HepG2 (cell line): ENCODE results near the gene WDR81. TPM values are rescaled to one million over a fixed set of nuclear protein-coding genes. Genes with fewer than 3 reads are reported as not detected.

Experiments
- GMEB1 ChIP-seq: sonication (generic); formaldehyde crosslinking; IDR thresholded peaks from 2 replicates; pipeline ENCODE4 v1.5.1; 2020; ENCODE audit warnings: missing genetic modification reagents, mild to moderate bottlenecking, borderline replicate concordance
- HOXA9 ChIP-seq: sonication (generic); formaldehyde crosslinking; IDR thresholded peaks from 2 replicates; pipeline ENCODE4 v1.8.1; 2022; ENCODE audit warnings: missing genetic modification reagents, mild to moderate bottlenecking, moderate library complexity, borderline replicate concordance
- MLLT10 ChIP-seq: sonication (generic); formaldehyde crosslinking; IDR thresholded peaks from 2 replicates; pipeline ENCODE4 v1.4.0; 2020; ENCODE audit warnings: missing genetic modification reagents
- MXD3 ChIP-seq: IDR thresholded peaks from 2 replicates; pipeline ENCODE4 v1.6.1; 2016; ENCODE audit warnings: mild to moderate bottlenecking, missing biosample characterization, missing genetic modification reagents
- NCOA1 ChIP-seq: sonication (generic); formaldehyde crosslinking; IDR thresholded peaks from 2 replicates; pipeline ENCODE4 v1.9.0; 2021; ENCODE audit warnings: missing genetic modification reagents
- PHF5A ChIP-seq: IDR thresholded peaks from one replicate; pipeline ENCODE4 v1.6.1; 2018; ENCODE audit warnings: low read depth, missing genetic modification reagents; ENCODE audit not compliant: unreplicated experiment
- POLR2G ChIP-seq: fragments of 200-400 bp; formaldehyde crosslinking; IDR thresholded peaks from 2 replicates; pipeline ENCODE4 v1.6.1; 2018; ENCODE audit warnings: mild to moderate bottlenecking, low read depth, low read length, moderate library complexity
- PRDM10 ChIP-seq: sonication (generic); formaldehyde crosslinking; IDR thresholded peaks from 2 replicates; pipeline ENCODE4 v1.4.0; 2020; ENCODE audit warnings: low read depth, missing genetic modification reagents
- RFX1 ChIP-seq: fragments of 450-650 bp; IDR thresholded peaks from 2 replicates; pipeline ENCODE4 v1.6.1; 2017
- SETDB1 ChIP-seq: sonication (generic); formaldehyde crosslinking; IDR thresholded peaks from 2 replicates; pipeline ENCODE4 v1.5.1; 2020; ENCODE audit warnings: missing genetic modification reagents, mild to moderate bottlenecking, borderline replicate concordance
- TBX2 ChIP-seq: sonication (generic); formaldehyde crosslinking; IDR thresholded peaks from 2 replicates; pipeline ENCODE4 v1.5.0; 2020; ENCODE audit warnings: missing genetic modification reagents, mild to moderate bottlenecking, borderline replicate concordance
- ZFP90 ChIP-seq: sonication (generic); formaldehyde crosslinking; IDR thresholded peaks from 2 replicates; pipeline ENCODE4 v1.8.0; 2022; ENCODE audit warnings: missing genetic modification reagents, mild to moderate bottlenecking, inconsistent platforms, borderline replicate concordance
- ZIK1 ChIP-seq: sonication (generic); formaldehyde crosslinking; IDR thresholded peaks from 2 replicates; pipeline ENCODE4 v1.5.0; 2020; ENCODE audit warnings: mild to moderate bottlenecking, low read depth, missing genetic modification reagents, borderline replicate concordance
- ZNF232 ChIP-seq: sonication (generic); formaldehyde crosslinking; IDR thresholded peaks from 2 replicates; pipeline ENCODE4 v1.4.0; 2020; ENCODE audit warnings: missing genetic modification reagents, borderline replicate concordance
- ZNF296 ChIP-seq: sonication (generic); formaldehyde crosslinking; conservative IDR thresholded peaks from 2 replicates; pipeline ENCODE4 v1.5.0; 2020; ENCODE audit warnings: mild to moderate bottlenecking, missing genetic modification reagents
- ZNF362 ChIP-seq: sonication (generic); formaldehyde crosslinking; IDR thresholded peaks from 2 replicates; pipeline ENCODE4 v1.4.0; 2020; ENCODE audit warnings: missing genetic modification reagents, mild to moderate bottlenecking, borderline replicate concordance
- ZNF468 ChIP-seq: sonication (generic); formaldehyde crosslinking; IDR thresholded peaks from 2 replicates; pipeline ENCODE4 v1.8.0; 2022; ENCODE audit warnings: mild to moderate bottlenecking, moderate library complexity, missing genetic modification reagents
- ZNF530 ChIP-seq: sonication (generic); formaldehyde crosslinking; IDR thresholded peaks from 2 replicates; pipeline ENCODE4 v1.5.0; 2020; ENCODE audit warnings: low read depth, mild to moderate bottlenecking, missing genetic modification reagents
- ZNF546 ChIP-seq: sonication (generic); formaldehyde crosslinking; conservative IDR thresholded peaks from 2 replicates; pipeline ENCODE4 v1.8.1; 2023; ENCODE audit warnings: mild to moderate bottlenecking, missing genetic modification reagents
- ZNF557 ChIP-seq: sonication (generic); formaldehyde crosslinking; IDR thresholded peaks from 2 replicates; pipeline ENCODE4 v1.4.0; 2020; ENCODE audit warnings: missing genetic modification reagents
- ZNF782 ChIP-seq: sonication (generic); formaldehyde crosslinking; IDR thresholded peaks from 2 replicates; pipeline ENCODE4 v1.4.0; 2020; ENCODE audit warnings: missing genetic modification reagents, mild to moderate bottlenecking, borderline replicate concordance
- ZUFSP ChIP-seq: sonication (generic); formaldehyde crosslinking; IDR thresholded peaks from 2 replicates; pipeline ENCODE4 v1.9.0; 2021; ENCODE audit warnings: missing genetic modification reagents, mild to moderate bottlenecking, borderline replicate concordance
- polyA plus RNA-seq, 8 experiments: library from polyadenylated mRNA; depleted of rRNA in 3 of 8; stranded (reverse) in 7 of 8; unstranded in 1 of 8; fragments of >200 nt; fragmentation: Illumina TruSeq in 4 of 8; extraction: Trizol in 4 of 8; gene quantifications; 2 replicates each; pipeline versions ENCODE4 v1.2.1 to v1.2.3, GENCODE V29; 2011 to 2016; ENCODE audit warnings: low read depth in 4 of 8, missing spikeins in 1 of 8, mixed read lengths in 1 of 8; ENCODE audit not compliant: insufficient read depth in 1 of 8
- total RNA-seq, 5 experiments: library from RNA; depleted of rRNA; stranded (reverse); fragments of >200 nt; fragmentation: Illumina TruSeq; extraction: Trizol; gene quantifications; 2 replicates each; pipeline ENCODE4 v1.2.3, GENCODE V29; 2016; ENCODE audit warnings: low read depth in 1 of 5

The WDR81 gene
- total and polyA plus RNA-seq, 2 of the 13 experiments (the other 11 are each of a cell fraction or from before 2014, with no cell fraction given), result 9.1 to 16.7 TPM

- TF ChIP-seq GMEB1 (CRISPR knock-in tag), result no peak
- no peak for TF ChIP-seq MLLT10 (CRISPR knock-in tag)
- no peak for TF ChIP-seq ZUFSP (CRISPR knock-in tag)
- peak; percentile 81 for TF ChIP-seq MXD3 (CRISPR knock-in tag)
- TF ChIP-seq PRDM10 (CRISPR knock-in tag), result no peak
- TF ChIP-seq ZNF296 (CRISPR knock-in tag), result no peak
- TF ChIP-seq ZNF362 (CRISPR knock-in tag), result no peak
- TF ChIP-seq ZFP90 (CRISPR knock-in tag), result no peak
- TF ChIP-seq SETDB1 (CRISPR knock-in tag), result no peak
- TF ChIP-seq ZNF232 (CRISPR knock-in tag), result no peak
- no peak for TF ChIP-seq ZNF782 (CRISPR knock-in tag)
- TF ChIP-seq RFX1, result no peak
- no peak for TF ChIP-seq HOXA9 (CRISPR knock-in tag)
- no peak for TF ChIP-seq PHF5A (CRISPR knock-in tag)
- no peak; the same call in 1 of the 2 replicates for TF ChIP-seq TBX2 (CRISPR knock-in tag)
- peak; percentile 48; the same call in 1 of the 2 replicates for TF ChIP-seq ZNF546 (CRISPR knock-in tag)
- 0 out of 2 replicates have a peak, but pooled peaks have one; percentile 83 for TF ChIP-seq NCOA1 (CRISPR knock-in tag)
- no peak for TF ChIP-seq ZNF530 (CRISPR knock-in tag)
- peak; percentile 33; the same call in 1 of the 2 replicates for TF ChIP-seq ZIK1 (CRISPR knock-in tag)
- peak; percentile 39; the same call in 1 of the 2 replicates for TF ChIP-seq POLR2G
- no peak for TF ChIP-seq ZNF557 (CRISPR knock-in tag)
- no peak for TF ChIP-seq ZNF468 (CRISPR knock-in tag)
Observed at GRCh38 chr17:1724351-1724868, at the start of gene WDR81 (continued).
